Measurements from ENCODE around the gene PPFIBP1. TPM values are rescaled to one million over a fixed set of nuclear protein-coding genes. Genes with fewer than 3 reads are reported as not detected.

PPFIBP1 gene
- total RNA-seq, 3 donors from 2014 or later (not counting 1 experiment from before 2014, with no cell fraction given): 0.73 to 1.6 (median 1.4) TPM

GRCh38 chr12:27703720-27704452, 179.9 kb downstream of the PPFIBP1 start:
- H3K4me3 Mint-ChIP-seq: no peak overlapping the region
- ATAC-seq: peak; percentile 78 to 89 (median 87)

GRCh38 chr12:27705263-27705662, 181.3 kb downstream of the PPFIBP1 start:
- 98% methylated on average over 8 of the region's 8 CpGs for WGBS (ENCODE audit: insufficient coverage)
- TF ChIP-seq CTCF (IDR thresholded peaks at IDR 0.05): no peak
- Mint-ChIP-seq H3K4me3 (no peak overlapping the region), H3K4me1 (peaks cover 5% of the 10 kb centered on the region in 2 donors), H3K27ac (no peak overlapping the region), H3K9me3 (no peaks in the 10 kb centered on the region), H3K27me3 (ENCODE audit: low read depth in 2 of 2) (peaks cover 7 to 10% of the 10 kb centered on the region in 2 donors), H3K36me3 (no peaks in the 10 kb centered on the region)
- intact Hi-C loops (cut with micrococcal nuclease): no loop called here
- Histone ChIP-seq H3K4me1 (ENCODE audit: control insufficient read depth, insufficient read depth, low read length) (peaks cover 3% of the 10 kb centered on the region), H3K36me3 (ENCODE audit: control insufficient read depth, insufficient read depth, low read length) (no peaks in the 10 kb centered on the region), H3K27ac (ENCODE audit: low read length) (no peak overlapping the region), H3K27me3 (ENCODE audit: control insufficient read depth, insufficient read depth, low read length) (peaks cover 2% of the 10 kb centered on the region), H3K4me3 (ENCODE audit: low read length) (no peak overlapping the region), H3K9me3 (ENCODE audit: control insufficient read depth, insufficient read depth, low read length) (no peaks in the 10 kb centered on the region)
- ATAC-seq (no peak), DNase-seq (no peak)

More at GRCh38 chr12:27703720-27704452, 179.9 kb downstream of the PPFIBP1 start:
- peak; percentile 65 for TF ChIP-seq CTCF (IDR thresholded peaks at IDR 0.05)
- Histone ChIP-seq H3K4me1 (ENCODE audit: control insufficient read depth, insufficient read depth, low read length) (no peaks in the 10 kb centered on the region), H3K36me3 (ENCODE audit: control insufficient read depth, insufficient read depth, low read length) (no peaks in the 10 kb centered on the region), H3K27me3 (ENCODE audit: control insufficient read depth, insufficient read depth, low read length) (no peaks in the 10 kb centered on the region), H3K4me3 (ENCODE audit: low read length) (no peak overlapping the region), H3K27ac (ENCODE audit: low read length) (no peak overlapping the region), H3K9me3 (ENCODE audit: control insufficient read depth, insufficient read depth, low read length) (no peaks in the 10 kb centered on the region)
- H3K27ac Mint-ChIP-seq: no peak overlapping the region
- peaks cover 13% of the 10 kb centered on the region in 2 donors for H3K27me3 Mint-ChIP-seq (ENCODE audit: low read depth in 2 of 2)
- H3K4me1 Mint-ChIP-seq: no peaks in the 10 kb centered on the region
- WGBS (ENCODE audit: insufficient coverage): 20% methylated on average over 4 of the region's 4 CpGs
- H3K36me3 Mint-ChIP-seq: no peaks in the 10 kb centered on the region
- H3K9me3 Mint-ChIP-seq: no peaks in the 10 kb centered on the region
- peak; percentile 26 to 82 for DNase-seq
- intact Hi-C loops (cut with micrococcal nuclease): loop anchor here (1.0 kb wide), 1 partner anchor 269 kb away; no protein-coding TSS in a partner anchor

GRCh38 chr12:27707216-27707615, 183.2 kb downstream of the PPFIBP1 start:
- TF ChIP-seq CTCF (IDR thresholded peaks at IDR 0.05): no peak
- ATAC-seq: no peak
- peak overlapping the region; percentile 14 for H3K4me3 Mint-ChIP-seq
- no peak for DNase-seq
- intact Hi-C loops (cut with micrococcal nuclease): no loop called here
- peaks cover 6 to 7% of the 10 kb centered on the region in 2 donors for H3K27me3 Mint-ChIP-seq (ENCODE audit: low read depth in 2 of 2)
- no peak overlapping the region for H3K27ac Mint-ChIP-seq
- H3K27me3 ChIP-seq (ENCODE audit: control insufficient read depth, insufficient read depth, low read length): peaks cover 2% of the 10 kb centered on the region
- H3K9me3 Mint-ChIP-seq: no peaks in the 10 kb centered on the region
- H3K36me3 ChIP-seq (ENCODE audit: control insufficient read depth, insufficient read depth, low read length): no peaks in the 10 kb centered on the region
- 80% methylated on average over 2 of the region's 2 CpGs for WGBS (ENCODE audit: insufficient coverage)
- no peaks in the 10 kb centered on the region for H3K9me3 ChIP-seq (ENCODE audit: control insufficient read depth, insufficient read depth, low read length)
- peaks cover 25% of the 10 kb centered on the region in 2 donors for H3K4me1 Mint-ChIP-seq
- H3K27ac ChIP-seq (ENCODE audit: low read length): no peak overlapping the region
- H3K4me1 ChIP-seq (ENCODE audit: control insufficient read depth, insufficient read depth, low read length): peaks cover 12% of the 10 kb centered on the region
- no peaks in the 10 kb centered on the region for H3K36me3 Mint-ChIP-seq
- no peak overlapping the region for H3K4me3 ChIP-seq (ENCODE audit: low read length)

All from natural killer cell (primary cell).